Globus pallidus (tissue), 1 donor: ENCODE results near the gene SOSTDC1.
A peak's percentile ranks its signal among the peaks of the same experiment; 100 is the strongest.

Experiments
- DNase-seq: peaks from one replicate; pipeline ENCODE4 v3.0.0-alpha.2; 2015; ENCODE audit warnings: low spot score

The SOSTDC1 gene

DNA sequence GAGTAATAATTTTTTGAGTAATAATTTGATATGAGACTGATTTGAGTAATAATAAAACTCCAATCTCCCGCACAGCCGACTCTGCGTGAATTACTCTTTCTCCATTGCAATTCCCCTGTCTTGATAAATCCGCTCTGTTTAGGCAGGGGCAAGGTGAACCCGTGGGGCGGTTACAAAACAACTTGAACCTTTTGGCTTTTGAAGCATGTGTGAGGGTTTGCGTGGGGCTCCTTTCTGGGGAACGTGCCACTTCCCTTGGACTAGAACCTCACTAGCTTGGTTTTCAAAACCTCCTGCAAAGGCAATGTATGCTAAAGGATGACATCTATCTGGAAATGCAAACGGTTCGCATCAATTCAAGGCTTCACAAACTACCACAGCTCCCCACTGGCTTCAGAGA lies 45.7 kb downstream of the SOSTDC1 start:
- peak; percentile 16 for DNase-seq

GRCh38 chr7:16419126-16419525 lies 46.4 kb downstream of the SOSTDC1 start:
- DNase-seq: no peak

- DNase-seq: no peak
Observed at GRCh38 chr7:16417906-16418305, 47.6 kb downstream of the SOSTDC1 start.

GRCh38 chr7:16416289-16417282 lies 49.0 kb downstream of the SOSTDC1 start:
- no peak for DNase-seq

DNA sequence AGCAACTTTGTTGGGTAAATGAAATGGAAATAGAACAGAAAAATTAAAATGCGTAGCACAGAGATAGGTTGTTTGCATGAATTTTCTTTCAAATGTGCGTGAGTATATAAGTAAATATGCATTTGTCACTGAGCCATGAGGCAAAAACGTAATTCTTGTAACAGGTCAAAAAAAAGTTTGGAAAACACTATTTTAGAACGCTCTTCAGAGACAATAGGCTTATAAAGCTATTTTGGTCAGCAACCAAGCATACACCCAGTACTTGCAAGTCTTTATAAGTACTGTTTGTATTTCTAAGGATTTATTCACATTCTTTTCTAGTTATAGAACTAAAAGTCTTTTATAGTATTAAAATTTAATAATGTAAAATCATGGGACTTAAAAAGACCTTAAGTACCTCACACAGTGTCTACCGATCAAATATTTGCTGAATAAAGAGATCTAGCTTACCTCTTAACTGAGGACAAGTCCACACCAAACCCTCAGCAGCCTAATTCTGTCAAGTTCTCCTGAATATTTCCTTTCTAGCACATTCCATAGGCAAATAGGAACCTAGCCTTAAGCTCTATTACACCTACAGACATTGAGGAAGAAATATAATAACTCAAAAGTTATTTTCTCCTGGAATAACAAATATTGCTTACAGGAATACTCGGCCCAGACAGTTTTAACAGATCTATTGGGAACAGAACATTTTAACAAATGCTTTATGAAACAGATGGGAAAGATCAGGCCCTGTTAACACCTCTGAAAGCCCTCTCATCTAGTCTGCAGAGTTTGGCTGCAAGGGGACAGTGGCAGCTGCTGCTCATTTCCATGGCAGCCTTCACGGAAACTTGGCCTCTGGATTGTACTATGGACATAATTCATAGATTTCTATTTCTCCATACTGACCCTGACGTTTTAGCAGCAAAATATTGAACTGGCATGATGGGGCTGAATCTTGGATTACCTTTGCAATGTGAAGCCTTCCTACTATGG lies 53.0 kb downstream of the SOSTDC1 start:
- DNase-seq: no peak
